HG03558 (cell line): ENCODE results near the gene CFAP97.

Experiments used
- ATAC-seq: cut with Tn5 transposase; IDR thresholded peaks from one replicate; pipeline ENCODE4 v1.9.1; 2021; ENCODE audit warnings: moderate number of reproducible peaks; ENCODE audit not compliant: unreplicated experiment; ENCODE audit errors: extremely low read depth

Gene CFAP97

GRCh38 chr4:185115827-185116232 is 88.0 kb downstream of the CFAP97 start:
- ATAC-seq, result no peak

DNA sequence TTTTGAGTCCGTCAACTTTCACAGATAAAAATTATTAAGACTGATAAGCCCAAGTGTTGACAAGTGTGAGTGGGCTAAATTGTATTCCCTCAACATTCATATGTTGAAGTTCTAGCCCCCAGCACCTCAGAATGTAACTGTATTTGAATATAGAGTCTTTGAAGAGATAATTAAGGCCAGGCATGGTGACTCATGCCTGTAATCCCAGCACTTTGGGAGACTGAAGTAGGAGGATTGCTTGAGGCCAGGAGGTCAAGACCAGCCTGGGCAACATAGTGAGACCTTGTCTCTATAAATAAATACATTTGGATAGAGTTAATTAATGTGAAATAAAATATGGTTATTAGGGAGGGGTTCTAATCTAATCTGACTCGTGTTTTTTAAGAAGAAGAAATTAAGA is 90.5 kb downstream of the CFAP97 start:
- ATAC-seq, result no peak

DNA sequence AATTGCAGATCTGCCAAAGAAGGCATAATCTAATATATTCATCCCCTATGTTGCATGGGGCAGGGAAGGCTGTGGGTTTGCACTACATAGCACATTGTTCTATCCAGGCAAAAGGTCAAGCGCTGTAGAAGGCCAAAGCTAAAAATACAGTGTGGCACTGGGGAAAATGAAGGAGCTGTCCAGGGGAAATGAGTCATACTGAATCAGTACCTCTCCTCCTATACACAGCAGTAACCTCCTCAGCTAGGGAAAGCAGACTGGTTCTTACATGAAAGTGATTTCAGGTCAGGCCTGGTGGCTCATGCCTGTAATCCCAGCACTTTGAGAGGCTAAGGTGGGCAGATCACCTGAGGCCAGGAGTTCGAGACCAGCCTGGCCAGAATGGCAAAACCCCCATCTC is 91.7 kb downstream of the CFAP97 start:
- no peak for ATAC-seq

DNA sequence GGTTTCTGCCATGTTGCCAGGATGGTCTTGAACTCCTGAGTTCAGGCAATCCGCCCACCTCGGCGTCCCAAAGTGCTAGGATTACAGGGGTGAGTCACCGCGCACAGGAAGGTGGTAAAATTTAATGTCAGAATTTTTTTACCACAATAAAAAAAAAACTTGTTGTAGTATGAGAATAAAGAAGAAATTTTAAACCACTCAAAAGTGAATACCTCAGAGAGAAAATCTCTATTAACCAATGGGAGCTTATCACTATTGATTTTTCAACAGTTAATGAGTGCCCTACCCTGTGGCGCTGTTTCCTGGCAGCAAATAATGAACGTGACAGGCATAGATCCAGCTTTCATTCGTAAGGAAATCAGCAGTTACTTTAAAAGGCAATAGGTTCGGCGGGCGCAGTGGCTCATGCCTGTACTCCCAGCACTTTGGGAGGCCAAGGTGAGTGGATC is 93.4 kb downstream of the CFAP97 start:
- ATAC-seq, result no peak

GRCh38 chr4:185109736-185110135 is 94.1 kb downstream of the CFAP97 start:
- ATAC-seq, result no peak
